ENCODE results near the gene LYSMD2.

- TF ChIP-seq CTCF (IDR thresholded peaks at IDR 0.05) (no peak), MAFK (IDR thresholded peaks at IDR 0.05; ENCODE audit: partially characterized antibody) (no peak), KDM5A (IDR thresholded peaks at IDR 0.05) (no peak), RAD21 (conservative IDR thresholded peaks at IDR 0.05 in 1 of 2, IDR thresholded peaks at IDR 0.05 in 1 of 2) (no peak), RNF2 (IDR thresholded peaks at IDR 0.05; ENCODE audit: borderline replicate concordance, low read depth) (no peak), ZFP36 (IDR thresholded peaks at IDR 0.05; ENCODE audit: borderline replicate concordance, partially characterized antibody) (no peak), NFE2L2 (conservative IDR thresholded peaks at IDR 0.05; ENCODE audit: low read length) (no peak), EP300 (IDR thresholded peaks at IDR 0.05) (no peak), REST (IDR thresholded peaks at IDR 0.05) (no peak), RCOR1 (IDR thresholded peaks at IDR 0.05; ENCODE audit: low read depth, low read length) (no peak), FOSL2 (IDR thresholded peaks at IDR 0.05) (no peak), FOSL2 (CRISPR knock-in tag; IDR thresholded peaks at IDR 0.05) (no peak), SMC3 (IDR thresholded peaks at IDR 0.05) (no peak)
These were observed 19.0 kb upstream of the LYSMD2 start for GRCh38 chr15:51756482-51756881.
